Stimulated activated CD8-positive, alpha-beta memory T cell treated with anti-CD3 and anti-CD28 coated beads, Interleukin-15, amount 100 ng/mL, for 4 hours (primary cell): ENCODE measurements around the gene GBP4.

ENCODE experiments used
- DNase-seq, 2 donors: peaks; one replicate each; pipeline ENCODE4 v3.0.0-alpha.2; 2020; ENCODE audit warnings: low read depth in 2 of 2

Gene GBP4

GRCh38 chr1:89170170-89171066 is 28.3 kb downstream of the GBP4 start:
- no peak for DNase-seq

GRCh38 chr1:89169166-89169565 is 29.6 kb downstream of the GBP4 start:
- DNase-seq, result no peak

- DNase-seq, result no peak
Measured at GRCh38 chr1:89167590-89168230, 31.0 kb downstream of the GBP4 start.

- DNase-seq, result no peak
Measured at GRCh38 chr1:89166705-89167104, 32.0 kb downstream of the GBP4 start.

- DNase-seq, result no peak
Measured at GRCh38 chr1:89165811-89166210, 32.9 kb downstream of the GBP4 start.

GRCh38 chr1:89151047-89151446 is 47.7 kb downstream of the GBP4 start:
- no peak for DNase-seq

GRCh38 chr1:89149976-89150375 is 48.8 kb downstream of the GBP4 start:
- no peak for DNase-seq

GRCh38 chr1:89149229-89149628 is 49.5 kb downstream of the GBP4 start:
- no peak for DNase-seq

- DNase-seq, result no peak
Measured at GRCh38 chr1:89147678-89148658, 50.8 kb downstream of the GBP4 start.

- DNase-seq, result no peak
Measured at GRCh38 chr1:89146721-89147120, 52.0 kb downstream of the GBP4 start.

GRCh38 chr1:89143484-89143883 is 55.3 kb downstream of the GBP4 start:
- no peak for DNase-seq

- DNase-seq, result no peak
Measured at GRCh38 chr1:89142160-89142559, 56.6 kb downstream of the GBP4 start.

- no peak for DNase-seq
Measured at GRCh38 chr1:89133747-89134146, 65.0 kb downstream of the GBP4 start.
